GM18498 (cell line): ENCODE measurements around the gene ARMH1.
A peak's percentile ranks its signal among the peaks of the same experiment; 100 is the strongest.
"Not testable (repeated sequence)": the region's sequence is repeated elsewhere in the genome, so short reads cannot be mapped to it uniquely, and the experiment has no call there.

Experiments
- ATAC-seq: cut with Tn5 transposase; IDR thresholded peaks from one replicate; pipeline ENCODE4 v1.9.1; 2021; ENCODE audit warnings: mild to moderate bottlenecking, moderate library complexity; ENCODE audit not compliant: unreplicated experiment

Gene ARMH1

GRCh38 chr1:44720281-44720680 is 45.8 kb downstream of the ARMH1 start:
- ATAC-seq, result no peak

- peak; percentile 79 for ATAC-seq
Measured at GRCh38 chr1:44721485-44722361, 47.2 kb downstream of the ARMH1 start.

- no peak for ATAC-seq
Measured at GRCh38 chr1:44723064-44723463, 48.5 kb downstream of the ARMH1 start.

GRCh38 chr1:44723496-44724295 is 49.2 kb downstream of the ARMH1 start:
- ATAC-seq, result no peak

GRCh38 chr1:44724296-44724954 is 49.9 kb downstream of the ARMH1 start:
- no peak for ATAC-seq

- ATAC-seq, result no peak
Measured at GRCh38 chr1:44724955-44725698, 50.6 kb downstream of the ARMH1 start.

GRCh38 chr1:44730741-44731512 is 56.4 kb downstream of the ARMH1 start, which contains the start of gene RNU5D-1:
RNU5D-1 (minus strand) TSS chr1:44731170.
- ATAC-seq, result peak; percentile 67

GRCh38 chr1:44733365-44733764 is 58.9 kb downstream of the ARMH1 start:
- ATAC-seq, result no peak

- ATAC-seq, result no peak
Measured at GRCh38 chr1:44733784-44734183, 59.3 kb downstream of the ARMH1 start.

- ATAC-seq, result no peak
Measured at GRCh38 chr1:44735992-44736391, 61.5 kb downstream of the ARMH1 start.

GRCh38 chr1:44738953-44739306 is 64.4 kb downstream of the ARMH1 start:
- not testable (repeated sequence) for ATAC-seq

GRCh38 chr1:44739307-44740178 is 65.0 kb downstream of the ARMH1 start, which contains the start of gene KIF2C:
KIF2C (plus strand) TSS chr1:44739837; CDS start chr1:44739933, 96 bp downstream.
- peak; percentile 98 for ATAC-seq

GRCh38 chr1:44740179-44740617 is 65.7 kb downstream of the ARMH1 start:
- ATAC-seq, result no peak

GRCh38 chr1:44743211-44743610 is 68.7 kb downstream of the ARMH1 start:
- ATAC-seq, result no peak

- no peak for ATAC-seq
Measured at GRCh38 chr1:44747878-44748277, 73.4 kb downstream of the ARMH1 start.

GRCh38 chr1:44757420-44757819 is 82.9 kb downstream of the ARMH1 start:
- peak; percentile 63 for ATAC-seq

GRCh38 chr1:44759077-44759476 is 84.6 kb downstream of the ARMH1 start:
- ATAC-seq, result no peak

GRCh38 chr1:44760876-44761275 is 86.4 kb downstream of the ARMH1 start:
- no peak for ATAC-seq

GRCh38 chr1:44766421-44766820 is 91.9 kb downstream of the ARMH1 start:
- not testable (repeated sequence) for ATAC-seq
